GM18861 (cell line): ENCODE results near the gene UHRF2.
"Not testable (repeated sequence)": the region's sequence is repeated elsewhere in the genome, so short reads cannot be mapped to it uniquely, and the experiment has no call there.

Source experiments
- ATAC-seq: cut with Tn5 transposase; IDR thresholded peaks from one replicate; pipeline ENCODE4 v1.9.1; 2021; ENCODE audit not compliant: unreplicated experiment

Gene UHRF2

DNA sequence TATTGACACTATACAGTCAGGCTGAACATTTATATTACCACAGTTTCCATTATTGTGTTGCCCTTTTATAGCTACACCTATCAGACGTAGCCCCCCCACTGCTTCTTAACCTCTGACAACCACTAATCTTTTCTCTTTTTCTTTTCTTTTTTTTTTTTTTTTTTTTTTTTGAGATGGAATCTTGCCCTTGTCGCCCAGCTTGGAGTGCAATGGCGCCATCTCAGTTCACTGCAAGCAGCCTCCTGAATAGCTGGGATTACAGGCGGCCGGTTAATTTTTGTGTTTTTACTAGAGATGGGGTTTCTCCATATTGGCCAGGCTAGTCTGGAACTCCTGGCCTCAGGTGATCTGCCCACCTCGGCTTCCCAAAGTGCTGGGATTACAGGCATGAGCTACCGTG, 75.4 kb downstream of the UHRF2 start:
- ATAC-seq, result no peak

DNA sequence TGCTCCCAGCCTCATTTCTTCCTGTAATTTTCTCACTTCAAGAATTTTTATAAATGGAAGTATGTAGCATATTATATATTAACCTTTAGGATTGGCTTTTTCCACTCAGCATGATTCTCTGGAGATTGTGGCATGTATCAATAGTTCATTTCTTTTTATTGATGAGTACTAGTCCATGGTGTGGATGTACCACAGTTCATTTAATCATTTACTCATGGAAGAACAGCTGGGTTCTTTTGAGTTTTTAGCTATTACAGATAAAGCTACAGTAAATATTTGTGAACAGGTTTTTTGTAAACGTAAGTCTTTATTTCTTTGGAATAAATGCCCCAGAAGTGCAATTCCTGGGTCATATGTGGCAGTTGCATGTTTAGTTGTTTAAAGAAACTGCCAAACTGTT, 76.1 kb downstream of the UHRF2 start:
- no peak for ATAC-seq

GRCh38 chr9:6490863-6491262, 77.9 kb downstream of the UHRF2 start:
- no peak for ATAC-seq

DNA sequence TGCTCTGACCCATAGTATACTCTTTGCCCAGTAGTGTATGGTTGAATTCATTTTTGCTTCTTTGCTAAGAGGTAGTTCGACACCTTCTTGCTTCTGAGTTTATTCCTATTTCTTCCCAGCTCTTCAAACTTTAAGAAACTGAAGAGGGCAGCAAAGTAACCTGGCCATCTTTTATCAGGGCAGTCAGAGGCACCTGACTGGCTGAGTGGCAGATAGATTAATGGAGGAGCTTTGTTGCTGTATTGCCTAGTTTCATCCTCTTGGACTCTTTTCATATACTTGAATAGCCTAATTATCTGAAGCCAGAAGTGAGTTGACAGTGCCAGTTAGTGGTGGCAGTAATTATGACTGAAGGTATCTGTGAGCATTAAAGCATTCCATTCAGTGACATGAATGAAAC, 82.5 kb downstream of the UHRF2 start:
- ATAC-seq, result no peak

GRCh38 chr9:6498982-6499381, 86.0 kb downstream of the UHRF2 start:
- no peak for ATAC-seq

- ATAC-seq, result no peak
Measured at GRCh38 chr9:6501526-6502210, 88.7 kb downstream of the UHRF2 start.

- no peak for ATAC-seq
Measured at GRCh38 chr9:6502399-6502798, 89.4 kb downstream of the UHRF2 start.

DNA sequence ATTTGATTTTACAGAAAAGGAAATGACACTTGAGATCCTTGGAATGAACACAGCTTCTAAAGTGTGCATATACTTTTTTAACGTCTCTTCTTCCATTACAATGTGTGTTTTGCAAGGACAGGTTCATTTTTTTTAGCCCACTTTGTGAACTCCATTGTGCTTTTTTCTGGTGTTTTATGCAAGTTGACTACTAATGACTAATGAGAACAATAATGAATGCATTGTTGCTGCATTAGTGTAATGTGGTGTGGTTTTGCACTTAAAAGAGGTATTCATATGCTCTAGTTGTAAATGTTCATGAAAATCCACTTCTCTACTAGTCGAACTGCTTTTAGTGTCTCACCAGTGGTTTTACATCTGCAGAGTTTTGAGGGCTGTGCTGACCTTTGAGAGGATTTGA, 93.6 kb downstream of the UHRF2 start:
- no peak for ATAC-seq

- ATAC-seq, result no peak
Measured at GRCh38 chr9:6512085-6512657, 99.2 kb downstream of the UHRF2 start.

DNA sequence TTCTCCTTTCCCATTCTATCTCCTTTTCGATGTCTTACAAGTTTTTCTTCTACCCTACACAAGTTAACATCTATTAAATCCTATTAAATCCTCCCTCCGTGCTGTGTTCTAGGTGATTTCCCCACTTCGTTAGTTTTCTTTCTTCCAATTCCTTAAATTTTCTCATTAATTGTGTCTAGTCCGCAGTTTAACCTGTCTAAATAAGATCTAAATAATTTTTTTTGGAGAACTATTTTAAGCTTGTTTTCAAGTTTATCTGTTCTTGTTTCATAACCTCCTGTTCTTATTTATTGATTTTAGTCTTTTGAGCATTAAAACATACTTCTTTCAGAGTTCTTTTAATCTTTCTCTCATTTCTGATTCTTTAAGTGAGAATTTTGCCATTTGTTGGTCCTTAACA, 109.3 kb downstream of the UHRF2 start:
- ATAC-seq, result no peak

DNA sequence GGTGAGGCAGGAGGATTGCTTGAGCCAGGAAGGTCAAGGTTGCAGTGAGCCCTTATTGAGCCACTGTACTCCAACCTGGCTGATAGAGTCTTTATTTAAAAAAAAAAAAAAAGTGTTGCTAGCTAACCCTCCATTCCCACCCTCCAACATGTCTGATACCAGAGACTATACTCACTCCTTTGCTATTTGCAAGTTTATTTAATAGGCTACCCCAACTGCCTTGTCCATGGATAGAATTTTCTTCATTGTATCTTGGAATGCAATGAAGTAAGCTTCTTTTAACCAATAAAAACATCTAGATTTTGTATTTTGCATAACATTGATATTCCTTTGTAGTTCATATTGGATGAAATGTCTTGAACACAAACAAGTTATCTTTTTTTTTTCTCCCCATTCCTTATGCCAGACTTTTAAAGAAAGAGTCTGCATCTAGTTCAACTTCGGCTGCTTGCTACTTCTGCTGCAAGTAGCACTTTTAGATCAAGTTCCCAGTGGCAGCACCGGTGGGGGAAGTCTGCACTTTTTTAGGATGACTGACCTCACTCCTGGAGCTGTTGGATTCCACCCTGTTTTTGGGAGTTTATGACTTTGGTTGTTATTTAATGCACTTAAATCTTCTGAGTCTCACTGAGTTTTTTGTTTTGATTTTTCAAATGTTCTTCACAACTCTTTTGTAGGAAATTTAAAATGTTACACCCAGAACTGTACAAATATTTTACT, 112.5 kb downstream of the UHRF2 start:
- ATAC-seq, result no peak

- ATAC-seq, result no peak
Measured at GRCh38 chr9:6535594-6535993, 122.6 kb downstream of the UHRF2 start.

DNA sequence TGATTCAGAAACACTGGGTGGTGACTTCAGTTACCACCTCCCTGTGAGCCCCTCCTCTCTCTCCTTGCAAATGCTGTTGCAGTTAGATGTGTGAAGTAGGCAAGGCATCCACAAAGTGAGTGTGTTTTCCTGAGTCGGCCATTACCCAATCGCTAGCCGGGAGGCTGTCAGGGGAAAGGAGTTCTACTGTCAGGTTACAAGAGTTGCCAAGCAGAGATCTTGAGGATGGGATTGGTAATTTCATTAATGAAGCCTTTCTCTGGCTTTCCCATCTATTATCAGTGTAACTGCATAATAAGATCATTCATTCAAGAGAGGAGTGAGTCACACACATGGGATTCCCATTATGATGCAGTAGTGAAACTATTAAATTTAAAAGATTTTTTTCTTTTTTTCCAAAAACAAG, 125.7 kb downstream of the UHRF2 start:
- no peak for ATAC-seq

DNA sequence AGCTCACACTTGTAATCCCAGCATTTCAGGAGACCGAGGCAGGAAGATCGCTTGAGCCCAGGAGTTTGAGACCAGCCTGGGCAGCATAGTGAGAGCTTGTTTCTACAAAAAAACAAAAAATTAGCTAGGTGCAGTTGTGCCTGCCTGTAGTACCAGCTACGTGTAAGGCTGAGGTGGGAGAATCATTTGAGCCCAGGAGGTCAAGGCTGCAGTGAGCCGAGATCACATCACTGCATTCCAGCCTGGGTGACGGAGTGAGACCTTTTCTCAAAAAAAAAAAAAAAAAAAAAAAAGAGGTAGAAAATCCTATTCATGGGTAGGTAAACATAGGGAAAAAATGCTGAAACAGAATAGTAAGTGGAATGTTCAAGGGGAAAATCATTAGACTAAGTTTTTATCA, 129.6 kb downstream of the UHRF2 start:
- not testable (repeated sequence) for ATAC-seq

DNA sequence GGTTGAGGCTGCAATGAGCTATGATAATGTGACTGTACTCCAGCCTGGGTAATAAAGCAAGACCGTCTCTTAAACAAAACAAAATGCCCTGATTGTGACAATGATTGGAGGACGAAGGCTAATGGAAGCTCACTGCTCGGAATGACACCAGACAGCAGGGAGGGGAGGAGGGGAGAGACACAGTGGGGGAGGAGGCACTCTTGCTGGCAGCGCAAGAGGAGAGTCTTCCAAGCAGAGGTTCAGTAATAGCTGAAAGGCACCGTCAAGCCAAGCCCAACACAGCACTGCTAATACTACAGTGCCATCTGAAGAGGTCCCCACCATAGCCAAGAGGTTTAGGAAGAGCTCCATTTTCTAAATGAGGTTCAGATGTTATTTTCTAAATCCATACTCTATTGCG, 130.2 kb downstream of the UHRF2 start:
- no peak for ATAC-seq

GRCh38 chr9:6545017-6545691, 132.2 kb downstream of the UHRF2 start:
- no peak for ATAC-seq

DNA sequence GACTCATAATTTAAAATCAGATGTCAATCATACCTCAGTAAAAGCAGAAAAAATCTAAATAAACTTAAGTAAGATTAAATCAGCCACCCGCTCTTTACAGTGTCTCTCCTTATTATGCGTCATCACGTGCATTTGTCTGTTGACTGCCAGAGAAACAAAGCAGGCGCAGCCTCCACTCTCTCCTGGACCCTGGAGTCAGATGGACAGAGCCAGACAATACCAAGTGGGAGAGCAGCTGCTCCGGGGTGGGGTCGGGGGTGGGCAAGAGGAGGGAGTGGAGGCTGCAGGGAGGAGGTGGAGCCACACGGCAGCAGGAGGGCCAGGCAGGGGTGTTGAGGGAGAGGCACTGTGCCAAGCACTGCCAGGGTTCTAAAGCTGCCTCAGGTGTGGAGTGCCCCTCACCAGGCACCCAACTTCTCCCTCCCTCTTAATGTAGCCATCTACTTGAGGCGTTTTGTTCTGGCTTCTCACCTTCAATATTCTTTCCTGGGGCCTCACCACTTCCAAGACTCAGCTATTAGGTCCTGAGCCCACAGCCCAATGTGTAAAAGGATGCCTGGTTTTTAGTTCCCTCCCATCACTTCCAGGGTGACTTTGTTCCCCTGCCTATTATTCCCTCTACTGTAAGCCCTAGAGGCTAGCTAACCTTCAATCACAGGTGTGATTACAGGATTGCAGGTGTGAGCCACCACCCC, 136.3 kb downstream of the UHRF2 start:
- no peak for ATAC-seq

DNA sequence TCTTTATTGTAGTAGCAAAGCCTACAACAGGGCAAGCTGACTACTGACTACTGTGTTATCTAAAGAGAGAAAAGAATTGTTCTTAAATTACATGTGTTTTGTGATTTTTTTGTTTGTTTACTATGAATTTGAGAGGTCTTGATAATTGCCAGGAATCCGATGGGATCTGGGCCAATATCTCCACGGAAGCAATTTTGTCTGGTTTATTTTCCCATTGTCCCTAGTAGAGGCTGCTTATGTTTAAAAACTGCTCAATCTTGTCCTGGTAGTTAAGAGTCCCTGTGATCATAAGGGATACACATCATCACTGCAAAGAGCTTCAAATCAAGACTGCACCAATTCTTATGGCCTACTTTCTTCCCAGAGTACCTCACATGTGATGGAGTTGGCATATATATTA, 138.1 kb downstream of the UHRF2 start:
- ATAC-seq, result no peak

DNA sequence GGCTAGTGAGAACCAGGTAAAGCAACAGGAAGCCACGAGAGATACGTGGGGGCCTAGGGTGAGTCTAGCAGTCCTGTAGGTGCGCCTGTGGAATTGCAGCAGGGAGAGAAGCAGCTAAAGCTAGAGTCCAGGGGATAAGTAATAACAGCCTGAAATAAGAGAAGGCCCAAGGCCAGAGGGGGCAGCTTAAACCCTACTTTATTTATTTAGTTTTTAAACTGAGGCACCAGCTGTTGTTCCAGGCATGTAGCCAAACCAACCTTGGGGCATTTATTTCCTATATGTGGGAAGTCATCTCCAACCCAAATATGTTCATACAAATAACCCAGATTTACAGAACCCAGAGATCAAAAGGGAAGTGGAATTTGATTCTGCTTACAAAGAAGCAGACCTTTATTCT, 139.0 kb downstream of the UHRF2 start:
- no peak for ATAC-seq

DNA sequence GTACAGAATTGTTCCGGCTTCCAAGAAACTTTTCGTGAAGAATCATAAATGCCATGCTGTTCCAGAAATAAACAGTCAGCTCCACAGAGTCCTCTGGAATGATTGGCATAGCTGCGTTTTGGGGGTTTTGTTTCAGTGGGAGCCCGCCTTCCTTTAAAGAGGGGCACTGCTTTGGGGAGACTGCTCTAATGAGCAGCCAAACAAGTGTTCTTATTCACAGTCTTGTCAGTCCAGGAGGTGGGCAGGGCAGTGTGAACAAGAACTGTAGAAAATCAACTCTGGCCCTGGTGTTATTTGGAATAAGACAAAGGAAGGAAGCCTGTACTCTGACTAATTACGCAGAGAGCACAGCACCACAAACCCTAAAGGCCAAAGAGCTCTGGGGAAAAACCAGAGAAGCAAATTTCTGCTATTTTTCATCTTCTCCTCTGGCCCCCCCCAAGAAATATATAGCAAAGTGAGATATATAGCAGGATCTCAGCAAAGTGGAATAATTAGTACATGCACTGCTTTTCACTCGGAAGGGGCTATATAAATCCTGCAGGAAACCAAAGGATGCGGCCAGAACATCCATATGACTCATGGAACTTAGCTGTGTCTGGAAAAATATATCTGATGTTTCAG, 139.6 kb downstream of the UHRF2 start:
- ATAC-seq, result no peak

- no peak for ATAC-seq
Measured at GRCh38 chr9:6553866-6554265, 140.9 kb downstream of the UHRF2 start.
